Heart right ventricle (tissue), 16 donors: Measurements from ENCODE around the gene LTO1. TPM values are rescaled to one million over a fixed set of nuclear protein-coding genes. Genes with fewer than 3 reads are reported as not detected.

ENCODE experiments used
- ATAC-seq, 8 donors: fragments of 200-7000 bp; cut with Tn5 transposase; one replicate each; pipeline ENCODE4 v1.9.1; 2020; ENCODE audit warnings: mild to moderate bottlenecking in 8 of 8, moderate library complexity in 8 of 8, moderate number of reproducible peaks in 1 of 8
- DNase-seq, 2 donors: peaks; one replicate each; pipeline ENCODE4 v3.0.0-alpha.2; 2020
- H3K27ac ChIP-seq, 10 donors: fragments of 200-600 bp; sonication (generic) in 2 of 10; one replicate each; pipeline versions ENCODE4 v1.5.0 to v1.8.0; 2020 to 2022; ENCODE audit warnings: mild to moderate bottlenecking in 3 of 10
- H3K27me3 ChIP-seq, 7 donors: fragments of 200-600 bp; one replicate each; pipeline ENCODE4 v1.8.0; 2021 to 2022; ENCODE audit warnings: mild to moderate bottlenecking in 2 of 7
- H3K36me3 ChIP-seq, 9 donors: fragments of 200-600 bp; sonication (generic) in 1 of 9; one replicate each; pipeline versions ENCODE4 v1.5.0 to v1.8.0; 2020 to 2022; ENCODE audit warnings: mild to moderate bottlenecking in 2 of 9
- H3K4me1 ChIP-seq, 9 donors: fragments of 200-600 bp; sonication (generic) in 1 of 9; one replicate each; pipeline versions ENCODE4 v1.5.0 to v1.8.0; 2020 to 2022; ENCODE audit warnings: mild to moderate bottlenecking in 4 of 9
- H3K4me3 ChIP-seq, 10 donors: fragments of 200-600 bp; sonication (generic) in 2 of 10; one replicate each; pipeline versions ENCODE4 v1.5.0 to v1.8.0; 2020 to 2022; ENCODE audit warnings: mild to moderate bottlenecking in 7 of 10, moderate library complexity in 2 of 10
- H3K9me3 ChIP-seq, 11 donors: fragments of 200-600 bp in 10 of 11; sonication (generic) in 2 of 11; one replicate each; pipeline versions ENCODE4 v1.5.0 to v1.8.0; 2013 to 2022; ENCODE audit warnings: mild to moderate bottlenecking in 2 of 11, control low read depth in 1 of 11, moderate library complexity in 1 of 11
- WGBS, 2 donors: extraction: QIAGEN DNeasy Blood & Tissue Kit; methylation state at CpG; one replicate each; pipeline ENCODE4 v1.1.7; 2013; ENCODE audit warnings: inconsistent platforms in 1 of 2; 5-methylcytosine and 5-hydroxymethylcytosine counted together
- intact Hi-C, 10 donors: fragments of 100-400 bp; cut with DNase I; formaldehyde crosslinking; loops; one replicate each; pipeline versions ENCODE4 v1.11.1 to v1.14.2; 2022
- polyA plus RNA-seq, 2 donors: library from polyadenylated mRNA; stranded (reverse); fragments of 200-250 nt; gene quantifications; one replicate each; pipeline ENCODE4 v1.2.3, GENCODE V29; 2013
- total RNA-seq, 10 donors: library from RNA; stranded (reverse); fragmentation: NEBNext Ultra II Directional in 3 of 10; extraction: Animal tissue kit (Norgen Biotek cat#: 25700) in 3 of 10; gene quantifications; one replicate each; pipeline versions ENCODE4 v1.2.1 to v1.2.4, GENCODE V29; 2021 to 2023
- TF ChIP-seq, protein P1 (sequence below), 9 donors: fragments of 200-600 bp; sonication (generic) in 2 of 9; IDR thresholded peaks; one replicate each; pipeline versions ENCODE4 v1.5.0 to v1.8.0; 2021 to 2022; ENCODE audit warnings: antibody characterized with exemption in 9 of 9, mild to moderate bottlenecking in 5 of 9, moderate library complexity in 1 of 9
- donor health status: Arrhythmogenic right ventricular cardiomyopathy.
- donor health status: ischemic (EF 13 %, LVEDD 7.1; RV severe dilation, severe dysfunction).
- donor health status: healthy with polysubstance abuse.
- donor health status: DM: no; HTN: yes; CAD: no.
- donor health status: DM: no; HTN: no; CAD: no.
- donor health status: ischemic (EF 25% LVEDD 6.9; RV normal size, moderate dysfunction).
- donor health status: ischemic (EF 25% LVEDD 5.7; RV mildly dilated, moderate dysfunction).
- donor health status: healthy.
- donor health status: DM: yes; HTN: yes; CAD: no.
- donor health status: Ischemic cardiomyopathy.
- donor health status: ischemic (EF 35%, LVEDD 5.7; RV mildly dilated, moderate dysfunction).
- donor health status: nonischemic (EF 11% LVEDD 7.7; RV severe dilation, severe dysfunction).
- donor health status: DM: yes; HTN: yes; CAD: no.
- donor health status: PGD.
- donor health status: ischemic (EF 29% LVEDD 5.4; RV normal size, mild dysfunction).
- donor health status: nonischemic (EF 23%, LVEDD 6.1; RV moderate dilation, normal function).

Gene LTO1
- total and polyA plus RNA-seq, 12 donors, result 7.0 to 22.6 (median 8.2) TPM

DNA sequence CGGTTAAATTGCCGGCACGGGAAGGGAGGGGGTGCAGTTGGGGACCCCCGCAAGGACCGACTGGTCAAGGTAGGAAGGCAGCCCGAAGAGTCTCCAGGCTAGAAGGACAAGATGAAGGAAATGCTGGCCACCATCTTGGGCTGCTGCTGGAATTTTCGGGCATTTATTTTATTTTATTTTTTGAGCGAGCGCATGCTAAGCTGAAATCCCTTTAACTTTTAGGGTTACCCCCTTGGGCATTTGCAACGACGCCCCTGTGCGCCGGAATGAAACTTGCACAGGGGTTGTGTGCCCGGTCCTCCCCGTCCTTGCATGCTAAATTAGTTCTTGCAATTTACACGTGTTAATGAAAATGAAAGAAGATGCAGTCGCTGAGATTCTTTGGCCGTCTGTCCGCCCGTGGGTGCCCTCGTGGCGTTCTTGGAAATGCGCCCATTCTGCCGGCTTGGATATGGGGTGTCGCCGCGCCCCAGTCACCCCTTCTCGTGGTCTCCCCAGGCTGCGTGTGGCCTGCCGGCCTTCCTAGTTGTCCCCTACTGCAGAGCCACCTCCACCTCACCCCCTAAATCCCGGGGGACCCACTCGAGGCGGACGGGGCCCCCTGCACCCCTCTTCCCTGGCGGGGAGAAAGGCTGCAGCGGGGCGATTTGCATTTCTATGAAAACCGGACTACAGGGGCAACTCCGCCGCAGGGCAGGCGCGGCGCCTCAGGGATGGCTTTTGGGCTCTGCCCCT, 34.7 kb downstream of the LTO1 start:
- peaks cover 0 to 25% (median 5%) of the 10 kb centered on the region in 9 donors for H3K36me3 ChIP-seq
- ATAC-seq (no peak), DNase-seq (no peak)
- H3K4me1 ChIP-seq, result peaks cover 13 to 81% (median 76%) of the 10 kb centered on the region in 9 donors
- H3K27ac ChIP-seq, result peak overlapping the region in 9 of 10 donors; percentile 90 to 99 (median 95)
- no peaks in the 10 kb centered on the region for H3K9me3 ChIP-seq
- 3 to 4% methylated on average over 43 of the region's 43 CpGs for WGBS, 2 donors
- TF ChIP-seq, protein P1, sequence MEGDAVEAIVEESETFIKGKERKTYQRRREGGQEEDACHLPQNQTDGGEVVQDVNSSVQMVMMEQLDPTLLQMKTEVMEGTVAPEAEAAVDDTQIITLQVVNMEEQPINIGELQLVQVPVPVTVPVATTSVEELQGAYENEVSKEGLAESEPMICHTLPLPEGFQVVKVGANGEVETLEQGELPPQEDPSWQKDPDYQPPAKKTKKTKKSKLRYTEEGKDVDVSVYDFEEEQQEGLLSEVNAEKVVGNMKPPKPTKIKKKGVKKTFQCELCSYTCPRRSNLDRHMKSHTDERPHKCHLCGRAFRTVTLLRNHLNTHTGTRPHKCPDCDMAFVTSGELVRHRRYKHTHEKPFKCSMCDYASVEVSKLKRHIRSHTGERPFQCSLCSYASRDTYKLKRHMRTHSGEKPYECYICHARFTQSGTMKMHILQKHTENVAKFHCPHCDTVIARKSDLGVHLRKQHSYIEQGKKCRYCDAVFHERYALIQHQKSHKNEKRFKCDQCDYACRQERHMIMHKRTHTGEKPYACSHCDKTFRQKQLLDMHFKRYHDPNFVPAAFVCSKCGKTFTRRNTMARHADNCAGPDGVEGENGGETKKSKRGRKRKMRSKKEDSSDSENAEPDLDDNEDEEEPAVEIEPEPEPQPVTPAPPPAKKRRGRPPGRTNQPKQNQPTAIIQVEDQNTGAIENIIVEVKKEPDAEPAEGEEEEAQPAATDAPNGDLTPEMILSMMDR (IDR thresholded peaks at IDR 0.05), result no peak
- peak overlapping the region; percentile 77 to 99 (median 84) for H3K4me3 ChIP-seq
- H3K27me3 ChIP-seq, result peaks cover 0 to 68% (median 14%) of the 10 kb centered on the region in 7 donors
- intact Hi-C loops, result loop anchor here in 9 of 10 donors (2.0 to 10.0 kb wide), 11 partner anchors 198 to 746 kb away; partner anchors contain the start of genes MYEOV (in 4 of the 9), IGHMBP2 (in 1 of the 9) and MRPL21 (in 1 of the 9)

GRCh38 chr11:69639831-69640230, 35.3 kb downstream of the LTO1 start:
- intact Hi-C loops, result loop anchor here (2.0 to 10.0 kb wide), 15 partner anchors 143 to 745 kb away; partner anchors contain the start of genes MYEOV (in 4 of the 10), IGHMBP2 (in 1 of the 10) and MRPL21 (in 1 of the 10)
- Histone ChIP-seq H3K27me3 (peaks cover 0 to 73% (median 14%) of the 10 kb centered on the region in 7 donors), H3K36me3 (peaks cover 0 to 19% (median 0%) of the 10 kb centered on the region in 9 donors), H3K9me3 (no peaks in the 10 kb centered on the region), H3K27ac (peak overlapping the region in 5 of 10 donors; percentile 92 to 99 (median 97)), H3K4me3 (peak overlapping the region in 9 of 10 donors; percentile 77 to 99 (median 85)), H3K4me1 (peaks cover 13 to 80% (median 70%) of the 10 kb centered on the region in 9 donors)
- no peak for ATAC-seq
- WGBS, 2 donors, result 16 to 18% methylated on average over 9 of the region's 9 CpGs
- no peak for DNase-seq
- TF ChIP-seq, protein P1 (IDR thresholded peaks at IDR 0.05), result no peak

DNA sequence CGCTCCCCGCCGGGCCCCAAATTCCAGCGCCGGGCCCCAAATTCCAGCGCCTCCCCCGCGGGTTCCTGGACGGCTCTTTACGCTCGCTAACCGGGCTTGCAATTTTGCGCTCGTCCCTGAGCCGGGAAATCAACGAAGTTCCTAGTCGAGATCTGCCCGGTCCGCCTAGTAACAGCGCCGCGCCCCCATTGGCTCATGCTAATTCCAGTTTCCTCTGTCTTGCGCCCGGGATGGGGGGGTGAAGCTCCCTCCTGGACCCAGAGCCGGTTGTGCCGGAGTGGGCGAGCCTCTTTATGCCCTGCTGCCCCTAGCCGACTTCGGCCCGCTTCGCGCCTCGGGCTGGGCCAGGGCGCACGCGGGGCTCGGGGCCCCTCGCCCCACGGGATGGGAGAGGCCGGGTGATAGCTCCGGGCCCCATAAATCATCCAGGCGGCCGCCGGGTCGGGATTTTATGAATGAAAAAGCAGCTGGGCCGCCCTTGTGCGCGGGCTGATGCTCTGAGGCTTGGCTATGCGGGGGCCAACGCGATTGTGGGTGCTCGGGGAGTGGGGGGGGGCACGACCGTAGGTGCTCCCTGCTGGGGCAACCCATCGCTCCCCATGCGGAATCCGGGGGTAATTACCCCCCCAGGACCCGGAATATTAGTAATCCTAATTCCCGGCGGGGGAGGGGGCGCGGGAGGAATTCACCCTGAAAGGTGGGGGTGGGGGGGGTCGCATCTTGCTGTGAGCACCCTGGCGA, 36.0 kb downstream of the LTO1 start:
- WGBS, 2 donors, result 1% methylated on average over 63 to 64 of the region's 64 CpGs
- Histone ChIP-seq H3K36me3 (peaks cover 0 to 12% (median 0%) of the 10 kb centered on the region in 9 donors), H3K27me3 (peaks cover 0 to 77% (median 14%) of the 10 kb centered on the region in 7 donors), H3K27ac (peak overlapping the region in 9 of 10 donors; percentile 64 to 99 (median 81)), H3K4me1 (peaks cover 7 to 77% (median 64%) of the 10 kb centered on the region in 9 donors), H3K4me3 (peak overlapping the region in 9 of 10 donors; percentile 44 to 99 (median 81)), H3K9me3 (no peaks in the 10 kb centered on the region)
- intact Hi-C loops, result loop anchor here in 8 of 10 donors (1.0 to 10.0 kb wide), 7 partner anchors 142 to 197 kb away; no protein-coding TSS in a partner anchor
- TF ChIP-seq, protein P1 (IDR thresholded peaks at IDR 0.05), result no peak
- DNase-seq (peak; percentile 89 to 96), ATAC-seq (peak; percentile 54 to 78 (median 69))
